Smooth muscle cell of the brain vasculature (primary cell): ENCODE data around the gene COQ9.
"Not testable (repeated sequence)": the region's sequence is repeated elsewhere in the genome, so short reads cannot be mapped to it uniquely, and the experiment has no call there.

ENCODE experiments used
- DNase-seq: peaks from one replicate; pipeline ENCODE4 v3.0.0-alpha.2; 2012; ENCODE audit warnings: low read depth, low spot score

Gene COQ9

GRCh38 chr16:57427307-57427706, 20.0 kb upstream of the COQ9 start:
- no peak for DNase-seq

- no peak for DNase-seq
Measured at GRCh38 chr16:57427824-57428223, 19.5 kb upstream of the COQ9 start.

DNA sequence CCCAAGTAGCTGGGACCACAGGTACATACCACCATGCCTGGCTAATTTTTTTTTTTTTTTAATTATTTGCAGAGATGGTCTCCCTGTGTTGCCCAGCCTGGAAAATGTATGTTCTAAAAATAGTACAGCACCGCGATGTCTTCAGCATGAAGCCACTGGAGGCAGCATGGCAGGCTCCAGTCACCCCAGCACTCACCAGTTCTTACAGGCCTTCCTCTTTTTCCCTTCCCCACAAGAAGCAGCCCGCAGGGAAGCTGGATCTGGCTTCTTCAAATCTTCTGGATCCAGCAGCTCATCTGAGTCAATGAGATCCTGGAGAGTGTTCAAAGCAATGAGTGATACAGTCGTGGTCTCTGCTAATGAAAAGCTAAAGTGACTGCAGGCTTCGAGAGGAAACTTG, 16.3 kb upstream of the COQ9 start:
- no peak for DNase-seq

DNA sequence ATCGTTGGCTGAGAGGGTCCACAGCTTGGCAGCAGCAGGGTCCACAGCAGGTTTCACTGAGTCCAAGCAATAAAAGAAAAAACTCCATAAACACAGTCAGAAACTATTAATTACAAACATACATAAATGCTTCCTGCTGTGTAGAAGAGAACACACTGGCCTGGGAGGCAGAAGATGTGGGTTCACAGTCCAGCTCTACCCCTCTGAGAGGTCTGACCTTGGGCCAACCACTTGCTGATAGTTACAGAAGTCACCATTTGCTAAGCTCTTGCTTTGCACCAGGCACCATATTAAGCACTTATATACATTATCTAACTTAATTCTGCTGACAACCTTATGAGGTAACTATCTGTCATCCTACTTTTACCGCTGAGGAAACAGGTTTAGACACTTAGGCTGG, 14.8 kb upstream of the COQ9 start:
- DNase-seq = no peak

- no peak for DNase-seq
Measured at GRCh38 chr16:57432989-57433388, 14.3 kb upstream of the COQ9 start.

GRCh38 chr16:57434003-57434402, 13.3 kb upstream of the COQ9 start:
- no peak for DNase-seq

- DNase-seq = no peak
Measured at GRCh38 chr16:57435838-57436237, 11.4 kb upstream of the COQ9 start.

- DNase-seq = not testable (repeated sequence)
Measured at GRCh38 chr16:57439947-57440346, 7.3 kb upstream of the COQ9 start.

DNA sequence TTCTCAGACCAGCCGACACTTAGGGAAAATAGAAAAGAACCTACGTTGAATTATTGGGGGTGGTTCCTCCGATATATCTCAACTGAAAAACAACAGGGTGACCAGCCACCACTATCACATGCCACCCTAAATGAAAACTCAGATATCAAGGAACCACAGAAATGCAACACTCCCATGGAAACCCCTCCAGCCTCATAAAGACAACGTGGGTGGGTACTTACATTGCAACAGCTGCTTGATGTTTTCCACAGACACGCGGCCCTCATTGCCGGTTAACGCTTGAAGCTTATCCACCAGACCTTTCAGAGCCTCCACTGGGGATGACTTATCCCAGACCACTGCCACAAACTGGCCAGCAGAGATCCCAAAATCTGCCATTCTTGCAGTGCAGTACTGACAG, 6.7 kb upstream of the COQ9 start:
- DNase-seq = not testable (repeated sequence)

DNA sequence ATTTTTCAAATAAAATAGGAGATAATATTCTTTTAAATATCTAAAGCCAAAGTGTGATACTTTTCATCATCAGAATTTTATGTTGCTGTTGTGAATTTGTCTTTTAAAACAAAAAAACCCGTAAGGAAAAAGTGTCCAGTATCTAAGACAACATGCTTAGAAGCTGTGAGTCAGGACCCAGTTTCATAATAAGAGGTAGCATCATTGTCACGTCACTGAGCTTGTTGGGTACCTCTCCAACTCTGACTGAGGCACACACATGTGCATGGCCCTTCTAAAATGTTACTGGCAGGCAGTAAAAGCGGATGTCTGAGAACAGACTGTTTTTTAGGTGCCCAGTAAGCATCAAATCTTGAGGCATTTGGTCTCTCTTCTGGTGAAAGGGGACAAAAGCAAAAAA, 2.6 kb upstream of the COQ9 start:
- DNase-seq = no peak

- no peak for DNase-seq
Measured at GRCh38 chr16:57445510-57445909, 1.8 kb upstream of the COQ9 start.

DNA sequence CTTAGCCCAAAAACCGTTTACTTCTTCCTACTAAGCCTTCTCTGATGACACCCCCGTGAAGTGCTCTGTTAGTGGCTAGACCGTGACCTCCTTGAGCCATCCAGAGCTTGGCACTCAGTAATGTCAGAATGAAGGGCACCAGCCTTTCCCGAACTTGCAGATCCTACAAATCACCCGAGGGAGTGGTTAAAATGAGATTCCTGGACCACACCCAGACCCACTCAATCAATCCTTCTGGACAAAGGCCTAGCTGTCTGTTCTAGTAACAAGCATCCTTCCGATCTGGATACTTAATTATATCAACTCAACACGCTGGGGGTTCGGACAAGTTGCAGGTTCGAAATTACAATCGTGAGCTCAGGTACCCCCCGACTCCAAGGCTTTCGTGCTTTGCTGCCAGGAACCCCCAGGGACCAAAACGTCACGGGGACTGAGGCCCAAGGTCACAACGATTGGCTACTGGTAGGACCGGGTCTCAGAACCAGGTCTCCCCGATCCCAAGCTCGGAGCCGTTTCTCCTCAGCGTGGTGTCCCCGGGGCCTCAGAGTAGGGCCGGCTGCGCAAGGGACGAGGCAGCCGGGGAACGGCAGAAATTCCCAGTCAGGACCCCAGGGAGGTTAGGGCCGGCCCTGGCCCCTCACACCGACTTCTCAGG, 621 bp upstream of the COQ9 start:
- no peak for DNase-seq

DNA sequence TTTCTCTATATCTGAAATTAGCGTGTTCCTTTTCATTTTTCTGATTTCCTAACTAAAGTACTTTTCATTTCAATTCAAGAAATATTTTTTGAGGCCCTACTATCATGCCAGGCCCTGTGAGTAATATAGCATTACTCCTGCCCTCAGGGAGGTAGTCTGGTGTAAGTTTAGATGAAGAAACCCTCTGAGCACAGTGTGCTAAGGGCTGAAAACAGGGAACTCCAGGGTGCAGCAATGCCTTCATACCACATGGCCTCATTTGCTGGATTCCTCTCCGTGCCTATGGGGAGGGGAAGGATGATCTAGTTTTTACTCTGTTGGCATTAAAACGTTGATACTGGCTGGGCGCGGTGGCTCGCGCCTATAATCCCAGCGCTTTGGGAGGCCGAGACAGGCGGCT, 4.7 kb downstream of the COQ9 start:
- no peak for DNase-seq

- peak; percentile 69 for DNase-seq
Measured at GRCh38 chr16:57462209-57462977, 15.1 kb downstream of the COQ9 start, which contains the start of gene POLR2C. TSS of gene POLR2C (plus strand) at chr16:57462679. CDS start at chr16:57462725, 46 bp downstream.

DNA sequence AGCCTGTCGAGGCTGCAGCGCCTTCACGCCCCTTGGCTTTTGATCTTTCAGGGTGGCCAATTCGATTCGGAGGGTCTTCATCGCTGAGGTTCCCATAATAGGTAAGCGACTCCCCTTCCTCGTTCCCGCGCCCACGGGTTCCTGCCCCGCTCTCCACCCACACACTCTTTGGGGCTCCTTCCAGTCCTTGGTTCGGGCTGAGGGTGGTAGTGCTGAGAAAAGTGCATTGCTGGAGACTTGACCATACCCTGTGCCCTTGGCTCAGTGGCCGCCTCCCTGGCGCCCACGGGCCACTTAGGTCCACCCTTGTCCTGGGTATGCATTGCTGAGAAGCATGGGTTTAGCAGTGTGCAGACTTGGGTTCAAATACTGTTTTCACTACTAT, 15.7 kb downstream of the COQ9 start:
- no peak for DNase-seq

DNA sequence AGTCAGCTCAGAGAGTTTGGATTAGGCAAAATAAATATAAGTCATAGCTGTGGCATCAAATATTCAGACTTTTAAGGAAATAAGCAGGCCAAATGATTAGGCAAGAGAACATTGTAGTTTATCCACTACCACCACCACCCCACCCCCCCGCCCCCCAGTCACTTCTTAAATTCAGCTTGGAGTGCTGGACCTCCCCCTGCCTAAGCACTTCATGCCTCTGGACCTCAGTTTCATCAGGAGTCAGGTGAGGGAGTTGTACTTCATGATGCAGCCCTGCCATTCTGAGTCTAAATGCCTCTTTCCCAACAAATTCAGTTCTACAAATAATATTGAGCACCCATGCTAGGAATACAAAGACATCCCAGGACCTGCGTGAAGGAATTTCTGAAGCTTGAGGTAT, 17.2 kb downstream of the COQ9 start:
- no peak for DNase-seq

DNA sequence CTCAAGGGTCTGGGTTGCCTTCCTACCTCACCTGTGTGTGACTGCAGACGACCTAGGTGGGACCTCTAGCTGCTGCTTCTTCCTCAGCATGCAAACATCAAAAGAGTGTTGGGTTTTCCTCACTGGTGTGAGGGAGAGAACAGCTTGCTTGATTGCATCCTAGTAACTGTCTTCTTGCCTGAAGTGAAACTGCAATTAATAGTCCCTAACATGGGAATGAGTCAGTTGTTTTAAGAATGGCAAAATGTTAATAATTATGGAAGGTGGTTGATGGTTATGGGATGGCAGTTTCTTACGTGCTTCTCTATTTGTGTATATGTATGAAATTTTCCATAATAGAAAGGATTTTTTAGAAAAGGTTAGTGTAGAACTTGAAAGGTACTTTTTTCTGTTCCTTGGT, 21.1 kb downstream of the COQ9 start:
- no peak for DNase-seq

- DNase-seq = no peak
Measured at GRCh38 chr16:57469046-57469445, 21.8 kb downstream of the COQ9 start.

DNA sequence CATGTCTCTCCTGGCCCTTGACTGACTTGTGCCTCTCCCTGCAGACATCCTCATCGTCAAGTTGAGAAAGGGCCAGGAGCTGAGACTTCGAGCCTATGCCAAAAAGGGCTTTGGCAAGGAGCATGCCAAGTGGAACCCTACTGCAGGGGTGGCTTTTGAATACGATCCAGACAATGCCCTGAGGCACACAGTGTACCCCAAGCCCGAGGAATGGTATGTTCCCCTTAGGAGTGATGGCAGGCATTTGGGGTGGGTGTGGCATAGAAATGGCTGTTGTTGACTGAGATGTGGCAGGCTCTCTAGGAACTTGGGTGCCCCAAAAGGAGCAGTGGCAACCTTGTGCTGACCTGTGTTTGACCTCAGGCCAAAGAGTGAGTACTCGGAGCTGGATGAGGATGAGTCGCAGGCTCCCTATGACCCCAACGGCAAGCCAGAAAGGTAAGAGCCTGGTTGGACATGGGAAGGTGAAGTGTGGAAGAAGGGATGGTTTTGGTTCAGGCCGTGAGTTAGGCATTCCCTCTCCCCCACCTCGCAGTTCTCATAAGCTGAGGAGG, 22.7 kb downstream of the COQ9 start:
- no peak for DNase-seq

DNA sequence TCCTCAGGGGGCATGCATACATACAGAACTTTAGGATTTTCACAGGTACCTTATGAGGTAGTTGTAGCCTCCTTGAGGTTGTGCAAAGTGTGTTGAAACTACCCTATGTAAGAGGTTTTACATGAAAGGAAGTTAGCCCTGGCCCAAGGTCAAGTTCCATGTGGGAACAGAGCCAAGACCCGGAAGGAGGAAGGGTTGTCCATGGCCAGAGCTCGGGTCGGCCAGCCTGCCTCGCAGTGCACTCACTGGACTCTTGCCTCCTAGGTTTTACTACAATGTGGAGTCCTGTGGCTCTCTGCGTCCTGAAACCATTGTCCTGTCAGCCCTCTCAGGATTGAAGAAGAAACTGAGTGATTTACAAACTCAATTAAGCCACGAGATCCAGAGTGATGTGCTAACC, 23.4 kb downstream of the COQ9 start:
- no peak for DNase-seq

DNA sequence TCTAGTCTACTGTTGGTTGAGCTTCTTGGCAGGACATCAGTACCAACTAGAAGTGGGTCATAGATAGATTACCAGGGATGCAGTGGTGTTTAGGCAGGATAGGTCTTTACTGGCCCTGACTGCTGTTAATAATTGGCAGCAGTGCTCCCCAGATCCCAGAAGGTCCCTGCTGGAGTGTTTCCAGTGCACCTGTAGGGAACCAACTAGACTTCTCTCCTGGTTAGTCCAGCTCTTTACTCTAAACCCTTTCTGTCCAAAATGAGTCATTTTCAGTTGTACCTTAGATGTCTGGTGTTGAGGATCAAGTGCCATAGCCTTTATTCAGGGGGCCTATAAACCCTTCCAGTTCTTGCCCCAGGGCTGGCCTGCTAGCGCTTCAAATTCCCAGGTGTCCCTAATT, 23.9 kb downstream of the COQ9 start:
- DNase-seq = no peak

DNA sequence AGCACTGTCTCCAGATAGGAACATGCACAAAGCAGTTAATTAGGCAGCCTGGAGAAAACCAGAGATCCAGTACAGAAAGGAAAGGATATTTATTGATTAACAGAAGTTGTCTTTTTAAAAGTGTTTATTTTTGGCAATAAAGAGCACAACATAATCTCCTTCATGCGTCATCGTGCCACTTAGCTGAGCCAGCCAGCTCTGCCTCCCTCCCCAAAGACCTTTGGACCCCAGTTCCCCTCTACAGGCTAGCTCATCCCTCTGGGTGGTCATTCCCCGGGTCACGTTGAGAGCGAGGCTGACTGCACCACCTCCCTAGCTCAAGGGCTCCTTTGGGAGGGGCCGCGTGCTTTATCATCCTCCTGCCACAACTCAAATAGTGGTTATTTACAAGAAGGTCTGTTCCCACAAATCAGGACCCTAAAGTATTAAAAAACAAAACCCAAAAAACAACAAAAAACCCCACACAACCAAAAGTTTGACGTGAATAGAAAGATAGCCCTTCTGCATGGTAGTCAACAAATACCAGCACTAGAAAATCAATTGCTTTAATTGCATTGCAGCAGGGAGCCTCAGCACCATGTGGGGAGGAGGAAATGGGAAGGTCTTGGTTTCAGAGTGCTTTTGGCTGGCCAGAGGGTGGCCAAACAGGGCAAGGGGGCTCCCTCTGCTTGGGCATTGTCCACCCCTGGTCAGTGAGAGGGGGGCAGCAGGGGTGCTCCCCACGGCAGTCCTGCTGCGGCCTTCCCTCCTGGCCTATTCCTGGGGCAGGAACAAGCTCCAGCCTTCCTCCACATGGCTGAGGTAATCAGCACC, 24.8 kb downstream of the COQ9 start:
- no peak for DNase-seq
